HCT116 (cell line): Measurements from ENCODE around the gene OR4K5. TPM values are rescaled to one million over a fixed set of nuclear protein-coding genes. Genes with fewer than 3 reads are reported as not detected.
"Not testable (repeated sequence)": the region's sequence is repeated elsewhere in the genome, so short reads cannot be mapped to it uniquely, and the experiment has no call there.

Experiments
- ATAC-seq: fragments of 200-7000 bp; cut with Tn5 transposase; 2 replicates; pipeline ENCODE4 v1.9.1; 2020; ENCODE audit warnings: mild to moderate bottlenecking, moderate library complexity
- BruUV-seq: library from RNA; stranded (reverse); fragments of 400-500 nt; replicated peaks from 2 replicates; lab custom pipeline; 2021; lab: Mats Ljungman, UMichigan
- CTCF ChIA-PET: fragments of 300-600 bp; sonication (Branson Sonifier 250); formaldehyde crosslinking; loops from one replicate; lab custom pipeline; 2021; ENCODE audit warnings: antibody characterized with exemption; lab: Charles Lee
- POLR2A ChIA-PET: fragments of 300-600, 350-600 bp; sonication (Branson Sonifier 250); formaldehyde crosslinking; loops from one replicate; lab custom pipeline; 2021; ENCODE audit warnings: antibody characterized with exemption; lab: Charles Lee
- RAD21 ChIA-PET, 2 experiments: fragments of 300-600 bp; sonication (Branson Sonifier 250); formaldehyde crosslinking; loops; one replicate each; lab custom pipeline; 2023; ENCODE audit warnings: low total read pairs in 2 of 2; ENCODE audit not compliant: uncharacterized antibody in 2 of 2, unreplicated experiment in 2 of 2, low non-redundant PET in 1 of 2; lab: Charles Lee
- DNase-seq: peaks from one replicate; pipeline ENCODE4 v3.0.0-alpha.2; 2010; ENCODE audit warnings: low read depth, low spot score
- H2AFZ ChIP-seq: fragments of 200-600 bp; shearing (Covaris generic), sonication (generic); 2 replicates; pipeline ENCODE4 v1.6.1; 2017; ENCODE audit warnings: low read depth, mixed run types, mixed read lengths, antibody characterized with exemption, low read length; ENCODE audit not compliant: poor library complexity, severe bottlenecking
- H3K27ac ChIP-seq: 2 replicates; pipeline ENCODE4 v1.5.1; 2012; ENCODE audit warnings: low read depth, low read length
- H3K27me3 ChIP-seq: fragments of 200-600 bp; sonication (generic); 2 replicates; pipeline ENCODE4 v1.6.1; 2016; ENCODE audit warnings: mixed run types, low read length, mixed read lengths; ENCODE audit not compliant: insufficient read depth
- H3K36me3 ChIP-seq, 2 experiments: fragments of 200-500 bp in 1 of 2; fragments of 200-600 bp in 1 of 2; sonication (Bioruptor generic) in 1 of 2; sonication (generic) in 1 of 2; 2 replicates each; pipeline versions ENCODE4 v1.5.1 to v1.6.1; 2014 to 2016; ENCODE audit warnings: low read length in 2 of 2, inconsistent platforms in 1 of 2, mixed read lengths in 1 of 2, mixed run types in 1 of 2; ENCODE audit not compliant: insufficient read depth in 2 of 2, control insufficient read depth in 1 of 2
- H3K4me1 ChIP-seq, 2 experiments: fragments of 200-600 bp in 1 of 2; sonication (generic) in 1 of 2; 2 replicates each; pipeline versions ENCODE4 v1.5.1 to v1.6.1; 2012 to 2017; ENCODE audit warnings: low read length in 2 of 2, inconsistent platforms in 1 of 2, mild to moderate bottlenecking in 1 of 2, mixed read lengths in 1 of 2, mixed run types in 1 of 2, moderate library complexity in 1 of 2; ENCODE audit not compliant: insufficient read depth in 2 of 2, control insufficient read depth in 1 of 2
- H3K4me2 ChIP-seq: fragments of 200-600 bp; sonication (generic); 2 replicates; pipeline ENCODE4 v1.6.1; 2017; ENCODE audit warnings: mixed run types, low read length, mixed read lengths
- H3K4me3 ChIP-seq, 2 experiments: fragments of 200-600 bp in 1 of 2; sonication (generic) in 1 of 2; replicated peaks in 1 of 2; 2 replicates each; pipeline ENCODE4 v1.5.1; 2011 to 2016; ENCODE audit warnings: low read length in 2 of 2, control low read depth in 1 of 2, low read depth in 1 of 2, mild to moderate bottlenecking in 1 of 2, mixed read lengths in 1 of 2, mixed run types in 1 of 2
- H3K79me2 ChIP-seq: fragments of 200-600 bp; sonication (generic); 2 replicates; pipeline ENCODE4 v1.6.1; 2017; ENCODE audit warnings: mild to moderate bottlenecking, mixed run types, low read length, moderate library complexity, mixed read lengths; ENCODE audit not compliant: insufficient read depth
- H3K9ac ChIP-seq: fragments of 200-600 bp; sonication (generic); 2 replicates; pipeline ENCODE4 v1.6.1; 2016; ENCODE audit warnings: low read length, mixed read lengths
- H3K9me2 ChIP-seq: fragments of 200-600 bp; sonication (generic), shearing (Covaris generic); 2 replicates; pipeline ENCODE4 v1.6.1; 2017; ENCODE audit warnings: mixed run types, mild to moderate bottlenecking, moderate library complexity; ENCODE audit not compliant: insufficient read depth
- H3K9me3 ChIP-seq, 2 experiments: fragments of 200-500 bp in 1 of 2; fragments of 200-600 bp in 1 of 2; sonication (Bioruptor generic) in 1 of 2; sonication (generic) in 1 of 2; 2 replicates each; pipeline ENCODE4 v1.6.1; 2014 to 2017; ENCODE audit warnings: low read length in 2 of 2, mixed read lengths in 2 of 2, inconsistent platforms in 1 of 2, low read depth in 1 of 2, mild to moderate bottlenecking in 1 of 2, mixed run types in 1 of 2, moderate library complexity in 1 of 2; ENCODE audit not compliant: control insufficient read depth in 1 of 2, insufficient read depth in 1 of 2
- H4K20me1 ChIP-seq: fragments of 200-600 bp; sonication (generic), shearing (Covaris generic); 2 replicates; pipeline ENCODE4 v1.6.1; 2017; ENCODE audit warnings: mixed run types, mild to moderate bottlenecking, moderate library complexity; ENCODE audit not compliant: insufficient read depth
- ATF3 ChIP-seq: IDR thresholded peaks from 2 replicates; pipeline ENCODE4 v1.6.1; 2012
- CEBPB ChIP-seq: IDR thresholded peaks from 2 replicates; pipeline ENCODE4 v1.6.1; 2012; ENCODE audit warnings: low read depth
- EZH2 ChIP-seq: fragments of 200-600 bp; sonication (generic); IDR thresholded peaks from 2 replicates; pipeline ENCODE4 v1.6.1; 2017; ENCODE audit warnings: antibody characterized with exemption, mixed run types
- POLR2A ChIP-seq: IDR thresholded peaks from 2 replicates; pipeline ENCODE4 v1.7.0; 2011; ENCODE audit warnings: borderline replicate concordance; ENCODE audit not compliant: insufficient read depth, insufficient read length; ENCODE audit errors: extremely low read depth
- TCF7L2 ChIP-seq: IDR thresholded peaks from 2 replicates; pipeline ENCODE4 v1.7.0; 2011; ENCODE audit warnings: borderline replicate concordance, inconsistent platforms; ENCODE audit not compliant: insufficient read depth, insufficient read length; ENCODE audit errors: extremely low read depth
- intact Hi-C: fragments of 100-400 bp; cut with micrococcal nuclease; formaldehyde crosslinking; loops from 2 replicates; pipeline ENCODE4 v1.10.0; 2022
- total RNA-seq: library from RNA; stranded (reverse); gene quantifications from one replicate; pipeline ENCODE4 v1.2.1, GENCODE V29; 2021; ENCODE audit not compliant: unreplicated experiment
- TF ChIP-seq, protein P1 (sequence below): IDR thresholded peaks from 2 replicates; pipeline ENCODE4 v1.6.1; 2012; ENCODE audit warnings: low read depth

The OR4K5 gene
- total RNA-seq, 1 experiment from 2014 or later: not detected

- CTCF ChIA-PET: no interaction called here
- POLR2A ChIA-PET: no interaction called here
- intact Hi-C loops: no loop called here
- no TSS peak for BruUV-seq
- Histone ChIP-seq H3K27ac (no peak overlapping the region), H3K36me3 (no peaks in the 10 kb centered on the region), H4K20me1 (no peaks in the 10 kb centered on the region), H3K79me2 (no peaks in the 10 kb centered on the region), H3K4me2 (no peak overlapping the region), H3K9me2 (no peaks in the 10 kb centered on the region), H3K9ac (no peak overlapping the region), H3K27me3 (no peaks in the 10 kb centered on the region), H3K4me1 (no peaks in the 10 kb centered on the region), H3K9me3 (peaks cover 16 to 35% of the 10 kb centered on the region in 2 experiments; a peak in 3 of 4 replicates), H2AFZ (no peak overlapping the region), H3K4me3 (no peak overlapping the region)
- DNase-seq (no peak), ATAC-seq (no peak)
- TF ChIP-seq, protein P1, sequence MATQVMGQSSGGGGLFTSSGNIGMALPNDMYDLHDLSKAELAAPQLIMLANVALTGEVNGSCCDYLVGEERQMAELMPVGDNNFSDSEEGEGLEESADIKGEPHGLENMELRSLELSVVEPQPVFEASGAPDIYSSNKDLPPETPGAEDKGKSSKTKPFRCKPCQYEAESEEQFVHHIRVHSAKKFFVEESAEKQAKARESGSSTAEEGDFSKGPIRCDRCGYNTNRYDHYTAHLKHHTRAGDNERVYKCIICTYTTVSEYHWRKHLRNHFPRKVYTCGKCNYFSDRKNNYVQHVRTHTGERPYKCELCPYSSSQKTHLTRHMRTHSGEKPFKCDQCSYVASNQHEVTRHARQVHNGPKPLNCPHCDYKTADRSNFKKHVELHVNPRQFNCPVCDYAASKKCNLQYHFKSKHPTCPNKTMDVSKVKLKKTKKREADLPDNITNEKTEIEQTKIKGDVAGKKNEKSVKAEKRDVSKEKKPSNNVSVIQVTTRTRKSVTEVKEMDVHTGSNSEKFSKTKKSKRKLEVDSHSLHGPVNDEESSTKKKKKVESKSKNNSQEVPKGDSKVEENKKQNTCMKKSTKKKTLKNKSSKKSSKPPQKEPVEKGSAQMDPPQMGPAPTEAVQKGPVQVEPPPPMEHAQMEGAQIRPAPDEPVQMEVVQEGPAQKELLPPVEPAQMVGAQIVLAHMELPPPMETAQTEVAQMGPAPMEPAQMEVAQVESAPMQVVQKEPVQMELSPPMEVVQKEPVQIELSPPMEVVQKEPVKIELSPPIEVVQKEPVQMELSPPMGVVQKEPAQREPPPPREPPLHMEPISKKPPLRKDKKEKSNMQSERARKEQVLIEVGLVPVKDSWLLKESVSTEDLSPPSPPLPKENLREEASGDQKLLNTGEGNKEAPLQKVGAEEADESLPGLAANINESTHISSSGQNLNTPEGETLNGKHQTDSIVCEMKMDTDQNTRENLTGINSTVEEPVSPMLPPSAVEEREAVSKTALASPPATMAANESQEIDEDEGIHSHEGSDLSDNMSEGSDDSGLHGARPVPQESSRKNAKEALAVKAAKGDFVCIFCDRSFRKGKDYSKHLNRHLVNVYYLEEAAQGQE: no peak
- no peak for TF ChIP-seq CEBPB
- TF ChIP-seq ATF3: no peak
- TF ChIP-seq EZH2: no peak
- no peak for TF ChIP-seq TCF7L2
- no peak for TF ChIP-seq POLR2A
- RAD21 ChIA-PET: no interaction called here
These were observed 28.8 kb downstream of the OR4K5 start for GRCh38 chr14:19949218-19949617.

GRCh38 chr14:19969735-19970134, 49.3 kb downstream of the OR4K5 start:
- H4K20me1 ChIP-seq, H3K27me3 ChIP-seq, H3K9me3 ChIP-seq, H3K9me2 ChIP-seq, CTCF ChIA-PET, DNase-seq, H3K9ac ChIP-seq, H2AFZ ChIP-seq, RAD21 ChIA-PET, ATAC-seq, H3K27ac ChIP-seq, H3K36me3 ChIP-seq, H3K79me2 ChIP-seq, BruUV-seq, H3K4me2 ChIP-seq, H3K4me3 ChIP-seq, POLR2A ChIA-PET, H3K4me1 ChIP-seq: not testable (repeated sequence)
- intact Hi-C loops: loop anchor here (10.0 kb wide), 1 partner anchor 45 kb away; the partner anchor contains the start of gene OR4K14

Other genes starting within 250 kb of the OR4K5 start
- gene OR11H2, start 206.7 kb upstream of the OR4K5 start, total RNA-seq: not detected
- gene OR4Q3, start 177.0 kb upstream of the OR4K5 start, total RNA-seq: not detected
- gene OR4M1, start 147.1 kb upstream of the OR4K5 start, total RNA-seq: not detected
- gene OR4N2, start 116.8 kb upstream of the OR4K5 start, total RNA-seq: not detected
- gene OR4K2, start 45.5 kb upstream of the OR4K5 start, total RNA-seq: not detected
- not detected for gene OR4K1, start 10.3 kb downstream of the OR4K5 start, total RNA-seq
- gene OR4K15, start 55.0 kb downstream of the OR4K5 start, total RNA-seq: not detected
- gene OR4Q2, start 81.6 kb downstream of the OR4K5 start, total RNA-seq: not detected
- not detected for gene OR4K14, start 98.7 kb downstream of the OR4K5 start, total RNA-seq
- not detected for gene OR4K13, start 115.4 kb downstream of the OR4K5 start, total RNA-seq
- gene OR4L1, start 139.4 kb downstream of the OR4K5 start, total RNA-seq: not detected
- not detected for gene OR4K17, start 190.1 kb downstream of the OR4K5 start, total RNA-seq
- gene OR4N5, start 218.2 kb downstream of the OR4K5 start, total RNA-seq: not detected